SU-DHL-6 (cell line): Measurements from ENCODE around the gene MYH11.

Source experiments
- H2AFZ ChIP-seq: fragments of 200-600 bp; sonication (generic); 2 replicates; pipeline ENCODE4 v1.6.1; 2014; ENCODE audit warnings: low read depth, mild to moderate bottlenecking, moderate library complexity, mixed read lengths, antibody characterized with exemption, low read length; ENCODE audit not compliant: severe bottlenecking
- H3F3A ChIP-seq: fragments of 200-600 bp; shearing (Covaris generic); 2 replicates; pipeline ENCODE4 v1.6.0; 2016; ENCODE audit warnings: antibody characterized with exemption, mild to moderate bottlenecking; ENCODE audit not compliant: insufficient read depth
- H3K27ac ChIP-seq: fragments of 200-600 bp; sonication (generic); 2 replicates; pipeline ENCODE4 v1.5.1; 2016; ENCODE audit warnings: low read depth, mild to moderate bottlenecking, low read length, moderate library complexity, mixed read lengths
- H3K27me3 ChIP-seq: fragments of 200-600 bp; sonication (generic), shearing (Covaris generic); 2 replicates; pipeline ENCODE4 v1.6.0; 2014; ENCODE audit warnings: mild to moderate bottlenecking, low read length
- H3K36me3 ChIP-seq: fragments of 200-600 bp; sonication (generic); 2 replicates; pipeline ENCODE4 v1.6.1; 2014; ENCODE audit warnings: mild to moderate bottlenecking, low read length, mixed read lengths
- H3K4me2 ChIP-seq: fragments of 300-600, 200-600 bp; shearing (Covaris generic), sonication (generic); 2 replicates; pipeline ENCODE4 v1.6.0; 2014; ENCODE audit warnings: low read length, low read depth, mild to moderate bottlenecking; ENCODE audit not compliant: poor library complexity, severe bottlenecking
- H3K4me3 ChIP-seq: fragments of 200-600 bp; sonication (generic); 2 replicates; pipeline ENCODE4 v1.5.1; 2014; ENCODE audit warnings: antibody characterized with exemption, low read length, mild to moderate bottlenecking, mixed read lengths; ENCODE audit not compliant: insufficient read depth, poor library complexity, severe bottlenecking
- H3K79me2 ChIP-seq: fragments of 200-600 bp; sonication (generic); 2 replicates; pipeline ENCODE4 v1.6.1; 2014; ENCODE audit warnings: mild to moderate bottlenecking, low read length, moderate library complexity; ENCODE audit not compliant: insufficient read depth
- H3K9ac ChIP-seq: fragments of 200-600 bp; sonication (generic); 2 replicates; pipeline ENCODE4 v1.7.0; 2014; ENCODE audit warnings: mild to moderate bottlenecking, low read length
- H3K9me2 ChIP-seq: fragments of 200-600 bp; sonication (generic); replicated peaks from 2 replicates; pipeline ENCODE4 v1.6.1; 2014; ENCODE audit warnings: low read length; ENCODE audit not compliant: insufficient read depth
- H3K9me3 ChIP-seq: fragments of 200-600 bp; sonication (generic); 2 replicates; pipeline ENCODE4 v1.6.1; 2014; ENCODE audit warnings: low read length, mixed read lengths; ENCODE audit not compliant: insufficient read depth
- H4K20me1 ChIP-seq: fragments of 200-600 bp; sonication (generic); 2 replicates; pipeline ENCODE4 v1.6.1; 2014; ENCODE audit warnings: low read depth, mild to moderate bottlenecking, antibody characterized with exemption, low read length, moderate library complexity, mixed read lengths
- CTCF ChIP-seq: fragments of 200-600 bp; sonication (generic); IDR thresholded peaks from one replicate; pipeline ENCODE4 v1.5.1; 2017; ENCODE audit warnings: antibody characterized with exemption, mild to moderate bottlenecking, low read length, moderate library complexity; ENCODE audit not compliant: insufficient read depth, poor library complexity, severe bottlenecking
- EZH2phosphoT487 ChIP-seq: fragments of 200-600 bp; sonication (generic), shearing (Covaris generic); conservative IDR thresholded peaks from 2 replicates; pipeline ENCODE4 v1.6.1; 2018; ENCODE audit warnings: mild to moderate bottlenecking, antibody characterized with exemption, low read length, moderate library complexity, mixed read lengths

Gene MYH11

GRCh38 chr16:15887283-15887682 is 30.5 kb upstream of the MYH11 start:
- H3K4me2 ChIP-seq = peak overlapping the region; percentile 66
- H3K27ac ChIP-seq = no peak overlapping the region
- H3K9ac ChIP-seq = peak overlapping the region; percentile 87
- no peaks in the 10 kb centered on the region for H3K9me3 ChIP-seq
- H3K79me2 ChIP-seq = peaks cover 45% of the 10 kb centered on the region
- no peak overlapping the region for H2AFZ ChIP-seq
- H3K27me3 ChIP-seq = no peaks in the 10 kb centered on the region
- H3K9me2 ChIP-seq = no peaks in the 10 kb centered on the region
- peaks cover 6% of the 10 kb centered on the region; the same call in 1 of the 2 replicates for H3K36me3 ChIP-seq
- H3K4me3 ChIP-seq = peak overlapping the region; percentile 95
- no peaks in the 10 kb centered on the region for H4K20me1 ChIP-seq
- TF ChIP-seq CTCF (no peak), EZH2phosphoT487 (no peak)
- no peaks in the 10 kb centered on the region for H3F3A ChIP-seq

GRCh38 chr16:15886078-15886477 is 29.2 kb upstream of the MYH11 start:
- Histone ChIP-seq H4K20me1 (no peaks in the 10 kb centered on the region), H3K36me3 (peaks cover 6% of the 10 kb centered on the region; the same call in 1 of the 2 replicates), H3K27me3 (no peaks in the 10 kb centered on the region), H3K4me2 (peak overlapping the region; percentile 66), H3K27ac (no peak overlapping the region), H3K79me2 (peaks cover 45% of the 10 kb centered on the region), H3K9me2 (no peaks in the 10 kb centered on the region), H3K9me3 (no peaks in the 10 kb centered on the region), H3K9ac (no peak overlapping the region), H3K4me3 (no peak overlapping the region), H3F3A (no peaks in the 10 kb centered on the region), H2AFZ (no peak overlapping the region)
- no peak for TF ChIP-seq CTCF
- no peak for TF ChIP-seq EZH2phosphoT487

GRCh38 chr16:15885560-15886001 is 28.8 kb upstream of the MYH11 start:
- H3K27ac ChIP-seq = no peak overlapping the region
- no peaks in the 10 kb centered on the region for H3F3A ChIP-seq
- no peaks in the 10 kb centered on the region for H4K20me1 ChIP-seq
- H3K9ac ChIP-seq = no peak overlapping the region
- H3K4me2 ChIP-seq = peak overlapping the region; percentile 66
- no peaks in the 10 kb centered on the region for H3K27me3 ChIP-seq
- no peaks in the 10 kb centered on the region for H3K9me2 ChIP-seq
- peaks cover 45% of the 10 kb centered on the region for H3K79me2 ChIP-seq
- no peaks in the 10 kb centered on the region for H3K9me3 ChIP-seq
- TF ChIP-seq CTCF = no peak
- no peak for TF ChIP-seq EZH2phosphoT487
- no peak overlapping the region for H3K4me3 ChIP-seq
- H2AFZ ChIP-seq = no peak overlapping the region
- H3K36me3 ChIP-seq = peaks cover 6% of the 10 kb centered on the region; the same call in 1 of the 2 replicates
